ENCODE measurements around the gene MLLT11.

Gene MLLT11, protein sequence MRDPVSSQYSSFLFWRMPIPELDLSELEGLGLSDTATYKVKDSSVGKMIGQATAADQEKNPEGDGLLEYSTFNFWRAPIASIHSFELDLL

DNA sequence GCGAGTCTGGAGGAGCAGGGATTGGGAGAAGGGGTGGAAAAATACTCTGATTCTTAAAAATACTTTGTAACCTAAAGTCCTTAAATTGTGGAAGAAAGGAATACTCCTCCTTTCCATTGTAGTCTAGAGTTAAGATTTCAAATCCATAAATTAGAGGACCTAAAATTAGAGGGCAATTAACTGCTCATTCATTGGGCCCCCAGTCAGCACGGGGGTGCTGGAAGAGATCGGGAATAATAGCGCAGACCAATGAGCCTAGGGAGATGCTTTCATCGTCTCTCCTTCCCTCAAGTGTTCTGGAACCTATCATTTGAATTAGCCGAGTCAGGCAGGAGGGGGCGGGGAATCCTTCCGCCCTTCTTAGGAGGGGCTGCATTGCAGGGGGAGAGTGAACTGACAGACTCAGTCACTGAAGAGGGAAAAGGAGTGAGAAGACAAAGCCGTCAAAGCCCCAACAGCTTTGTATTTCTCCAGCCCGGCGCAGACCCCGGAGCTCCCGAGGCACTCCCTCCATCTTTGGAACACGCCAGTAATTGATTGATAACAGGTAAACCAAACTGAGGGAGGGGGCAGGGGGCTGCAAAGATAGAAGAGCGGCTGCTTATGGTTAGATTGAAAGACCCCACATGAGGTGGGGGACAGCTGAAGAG lies at the start of gene MLLT11:
TSS of gene MLLT11 (plus strand) at position 391 of the 650 bp plus-strand sequence. CDS start 6,828 bp downstream, outside the sequence.
- DNase-seq, result peak; percentile 22

DNA sequence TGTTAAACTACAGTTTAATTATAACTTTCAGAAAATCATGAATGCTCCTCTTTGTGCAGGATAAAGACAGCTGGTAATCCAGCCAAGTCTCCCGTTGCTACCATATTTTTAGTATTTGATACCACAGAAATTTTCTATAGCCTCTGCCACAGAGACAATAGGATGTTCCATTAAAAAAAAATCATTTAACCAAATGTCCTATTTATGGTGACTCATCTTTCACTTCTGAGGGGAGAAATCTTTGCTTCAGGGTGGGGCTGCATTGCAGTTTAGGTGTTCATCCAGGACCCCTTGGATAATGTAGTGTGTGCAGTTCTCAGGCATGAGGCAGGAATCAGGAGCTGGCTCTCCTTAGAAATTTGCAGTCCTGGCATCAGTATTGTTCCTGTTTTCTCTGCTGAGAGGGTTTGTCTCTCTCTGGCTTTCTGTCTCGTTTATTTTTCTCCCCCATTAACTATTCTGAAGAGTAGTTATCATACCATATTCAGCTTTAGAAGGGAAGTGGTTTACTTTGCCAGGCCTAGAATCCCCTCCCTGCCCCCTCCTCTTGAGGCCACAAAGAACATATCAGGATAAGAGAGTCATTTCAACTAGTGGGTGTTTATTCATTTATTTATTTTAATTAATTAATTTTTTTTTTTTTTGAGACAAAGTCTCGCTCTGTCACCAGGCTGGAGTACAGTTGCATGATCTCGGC lies 48.9 kb upstream of the MLLT11 start:
- no peak for DNase-seq

DNA sequence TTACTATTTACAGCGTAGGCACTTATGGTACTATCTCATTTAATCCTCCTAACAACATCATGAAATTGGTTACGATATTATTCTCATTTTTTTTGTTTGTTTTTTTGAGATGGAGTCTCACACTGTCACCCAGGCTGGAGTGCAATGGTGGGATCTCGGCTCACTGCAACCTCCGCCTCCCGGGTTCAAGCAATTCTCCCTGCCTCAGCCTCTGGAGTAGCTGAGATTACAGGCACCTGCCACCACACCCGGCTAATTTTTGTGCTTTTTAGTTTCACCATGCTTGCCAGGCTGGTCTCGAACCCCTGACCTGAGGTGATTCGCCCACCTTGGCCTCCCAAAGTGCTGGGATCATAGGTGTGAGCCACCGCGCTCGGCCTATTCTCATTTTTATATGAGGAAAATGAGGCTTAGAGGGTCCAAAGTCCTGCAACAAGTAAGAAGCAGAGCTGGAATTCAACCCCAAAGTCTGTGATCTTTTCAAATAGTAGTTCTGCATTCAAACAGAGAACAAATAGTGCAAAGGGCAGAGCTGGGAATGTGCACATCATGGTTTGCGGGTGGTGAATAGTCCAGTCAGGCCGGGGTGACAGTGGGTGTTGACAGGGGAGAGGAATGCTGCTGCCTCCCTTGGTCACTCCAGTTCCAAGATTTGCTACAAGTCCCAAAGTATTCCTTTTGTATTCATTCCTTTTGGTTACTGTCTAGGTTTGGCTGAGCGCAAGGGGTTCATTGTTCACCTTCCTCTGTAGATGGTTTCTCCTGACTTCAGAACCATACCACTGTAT lies 47.3 kb upstream of the MLLT11 start:
- DNase-seq, result no peak

DNA sequence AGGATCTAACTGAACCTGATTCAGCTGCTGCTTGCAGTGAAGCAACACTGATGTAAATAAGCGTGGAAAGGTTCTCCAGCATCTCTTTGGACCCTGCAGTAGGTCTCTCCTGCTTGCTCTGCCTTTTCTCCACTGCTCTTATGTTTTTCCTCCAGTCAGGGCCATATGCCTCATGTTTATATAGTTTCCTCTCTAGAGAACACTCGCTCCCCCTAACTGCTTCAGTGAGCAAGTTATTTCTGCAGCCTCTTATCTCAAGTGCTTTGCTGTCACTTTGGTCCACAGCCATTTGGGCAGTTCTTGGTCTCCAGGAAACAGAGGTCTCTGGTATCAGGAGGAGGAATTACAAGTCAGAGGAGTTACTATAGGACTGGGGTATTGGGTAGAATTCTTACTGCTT lies 46.7 kb upstream of the MLLT11 start:
- no peak for DNase-seq

DNA sequence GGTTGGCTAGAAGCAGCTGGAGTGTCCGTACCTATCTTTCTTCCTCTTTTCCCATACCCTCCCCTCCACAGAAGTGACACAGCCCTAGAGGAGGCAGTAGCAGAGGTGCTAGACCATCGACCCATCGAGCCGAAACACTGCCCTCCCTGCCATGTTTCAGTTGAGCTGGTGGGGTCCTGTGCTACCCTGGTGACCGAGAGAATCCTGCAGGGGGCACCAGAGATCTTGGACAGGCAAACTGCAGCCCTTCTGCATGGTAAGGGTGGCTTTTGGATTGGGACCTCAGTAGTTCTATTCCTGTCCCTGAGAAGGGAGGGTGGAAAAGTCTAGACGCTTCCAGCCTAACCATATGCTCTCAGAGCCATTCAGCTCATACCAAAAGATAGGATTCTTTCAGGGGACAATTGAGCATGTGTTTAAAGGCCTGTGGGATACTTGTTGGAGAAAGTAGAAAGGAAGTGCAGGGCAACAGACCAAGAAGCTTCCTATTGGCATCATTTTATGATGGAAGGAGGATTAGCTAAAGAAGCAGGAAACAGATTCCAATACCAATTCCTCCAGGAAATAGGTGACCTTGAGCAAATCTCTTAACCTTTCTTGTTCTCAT lies 35.6 kb upstream of the MLLT11 start:
- DNase-seq, result no peak

DNA sequence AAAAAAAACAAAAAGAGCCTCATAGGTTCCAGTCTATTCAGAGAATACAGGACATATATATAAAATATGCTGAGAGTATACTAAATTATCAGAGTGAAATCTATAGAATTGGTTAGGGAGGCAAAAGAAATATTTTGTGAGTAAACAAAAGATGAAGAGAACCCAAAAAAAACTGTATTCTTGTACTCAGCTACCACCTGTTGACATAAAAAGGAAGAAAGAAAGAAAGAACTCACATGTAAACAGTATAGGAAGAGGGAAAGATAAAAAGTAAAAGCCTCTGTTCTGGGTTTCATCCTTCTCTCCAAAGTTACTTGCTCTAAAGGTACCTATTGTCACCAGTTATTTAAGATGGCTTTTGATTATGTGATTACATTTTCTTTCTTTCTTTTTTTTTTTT lies 33.7 kb upstream of the MLLT11 start:
- no peak for DNase-seq

DNA sequence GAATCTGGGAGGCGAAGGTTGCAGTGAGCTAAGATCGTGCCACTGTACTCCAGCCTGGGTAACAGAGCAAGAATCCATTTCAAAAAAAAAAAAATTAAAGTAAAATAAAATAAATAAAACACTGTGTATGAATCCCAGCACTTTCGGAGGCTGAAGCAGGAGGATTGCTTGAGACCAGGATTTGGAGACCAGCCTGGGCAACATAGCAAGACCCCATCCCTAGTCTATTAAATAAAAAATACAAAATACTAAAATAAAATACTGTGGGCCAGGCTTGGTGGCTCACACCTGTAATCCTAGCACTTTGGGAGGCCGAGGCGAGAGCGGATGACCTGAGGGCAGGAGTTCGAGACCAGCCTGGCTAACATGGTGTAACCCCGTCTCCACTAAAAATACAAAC lies 28.0 kb upstream of the MLLT11 start:
- DNase-seq, result no peak

DNA sequence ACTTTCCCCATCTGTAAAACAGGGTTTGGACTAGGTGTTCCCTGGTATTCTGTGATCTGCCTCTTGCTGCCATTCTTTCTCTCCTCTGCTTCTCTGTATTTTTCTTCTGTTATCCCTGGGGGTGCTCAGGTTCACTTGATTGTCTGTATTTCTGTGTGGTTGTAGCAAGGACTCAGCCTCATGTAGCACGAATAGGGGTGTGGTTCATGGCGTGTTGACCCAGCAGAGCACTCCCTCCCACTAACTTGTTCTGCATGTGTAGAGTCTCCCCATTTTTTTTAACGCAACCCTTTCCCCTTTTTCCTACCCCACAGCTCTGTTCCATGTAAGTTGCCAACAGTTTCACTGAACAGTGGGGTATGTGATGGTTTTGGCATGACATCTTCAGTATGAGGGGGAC lies 25.0 kb upstream of the MLLT11 start:
- no peak for DNase-seq

DNA sequence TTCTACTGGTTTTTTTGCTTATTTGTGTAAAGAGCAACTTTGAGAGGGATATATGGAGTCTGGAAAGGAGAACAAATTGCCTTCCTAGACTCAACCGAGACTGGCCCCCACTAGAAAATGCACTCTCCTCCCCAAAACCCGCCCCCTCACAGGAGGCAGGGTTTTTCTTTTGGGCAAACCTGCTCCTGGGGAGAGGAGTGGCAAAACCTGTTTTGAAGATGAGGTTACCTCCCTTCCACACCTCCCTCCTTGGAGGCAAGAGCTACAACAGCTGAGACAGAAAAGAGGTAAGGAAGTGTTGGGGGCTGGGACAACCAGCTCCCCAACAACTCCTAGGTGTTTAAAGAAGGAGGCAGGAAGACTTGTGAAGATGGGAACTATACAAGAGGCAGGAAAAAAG lies 23.8 kb upstream of the MLLT11 start, which contains the start of gene BNIPL:
TSS of gene BNIPL (plus strand) at position 231 of the 400 bp plus-strand sequence. CDS start at position 371, 140 bp downstream.
- DNase-seq, result no peak

DNA sequence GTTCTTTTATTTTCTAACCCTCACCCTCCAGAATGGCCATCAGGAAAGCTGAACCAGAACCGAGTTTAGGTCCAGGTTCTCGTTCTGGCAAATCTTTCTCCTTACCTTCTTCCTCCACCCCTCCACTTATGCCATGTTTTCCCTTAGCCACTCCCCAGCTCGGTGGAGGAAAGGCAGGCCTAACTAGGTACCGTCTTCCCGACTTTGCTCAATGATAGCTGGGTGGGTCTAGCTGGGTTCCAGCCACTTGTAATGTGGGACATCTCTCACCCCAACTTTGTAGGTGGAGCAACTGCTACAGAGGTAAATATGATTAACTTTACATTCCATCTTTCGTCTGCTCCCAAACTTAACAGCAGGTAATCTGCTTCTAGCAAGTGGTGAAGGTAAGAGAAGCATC lies 23.2 kb upstream of the MLLT11 start:
- DNase-seq, result no peak

DNA sequence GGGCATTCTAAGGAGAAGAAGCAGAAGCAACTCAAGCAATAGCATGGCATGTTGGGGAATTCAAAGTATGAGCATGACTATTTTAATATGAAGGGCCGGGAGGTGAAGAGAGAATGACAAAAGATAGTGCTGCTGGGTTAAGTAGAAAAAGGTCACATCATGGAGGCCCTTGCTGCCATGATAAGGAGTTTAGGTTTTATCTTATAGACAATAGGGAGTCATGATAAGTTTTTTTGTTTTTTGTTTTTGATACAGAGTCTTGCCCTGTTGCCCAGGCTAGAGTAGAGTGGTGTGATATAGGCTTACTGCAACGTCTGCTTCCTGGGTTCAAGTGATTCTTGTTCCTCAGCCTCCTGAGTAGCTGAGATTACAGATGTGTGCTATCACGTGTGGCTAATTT lies 20.7 kb upstream of the MLLT11 start:
- DNase-seq, result no peak

DNA sequence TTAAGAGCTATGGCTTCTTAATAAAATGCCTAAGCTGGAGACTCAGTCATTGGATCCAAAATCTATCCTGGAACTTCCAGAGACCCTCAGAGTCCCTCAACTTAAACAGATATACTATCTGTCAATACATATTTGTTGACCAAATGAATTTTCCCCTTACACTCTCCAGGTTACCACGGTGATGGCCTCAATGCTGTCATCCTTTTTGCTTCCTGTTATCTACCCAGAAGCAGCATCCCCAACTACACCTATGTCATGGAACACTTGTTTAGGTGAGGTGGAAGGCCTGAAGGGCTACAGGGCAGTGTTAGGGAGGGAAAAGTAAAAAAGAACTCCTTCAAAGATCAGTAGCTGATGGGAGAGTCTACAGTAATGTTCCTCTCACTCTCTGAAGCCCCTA lies 17.0 kb upstream of the MLLT11 start:
- DNase-seq, result no peak

DNA sequence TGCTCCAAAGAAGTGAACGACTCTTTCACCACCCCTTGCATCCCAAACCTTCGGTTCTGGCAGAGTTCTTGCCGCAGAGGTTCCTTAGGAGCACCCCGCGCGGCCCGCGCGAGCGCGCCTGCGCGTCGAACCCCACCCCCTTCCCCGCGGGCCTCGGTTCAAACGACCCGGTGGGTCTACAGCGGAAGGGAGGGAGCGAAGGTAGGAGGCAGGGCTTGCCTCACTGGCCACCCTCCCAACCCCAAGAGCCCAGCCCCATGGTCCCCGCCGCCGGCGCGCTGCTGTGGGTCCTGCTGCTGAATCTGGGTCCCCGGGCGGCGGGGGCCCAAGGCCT lies 12.6 kb upstream of the MLLT11 start, which contains the start of gene C1orf56:
TSS of gene C1orf56 (plus strand) at position 161 of the 334 bp plus-strand sequence. CDS start at position 258, 97 bp downstream.
- DNase-seq, result no peak

DNA sequence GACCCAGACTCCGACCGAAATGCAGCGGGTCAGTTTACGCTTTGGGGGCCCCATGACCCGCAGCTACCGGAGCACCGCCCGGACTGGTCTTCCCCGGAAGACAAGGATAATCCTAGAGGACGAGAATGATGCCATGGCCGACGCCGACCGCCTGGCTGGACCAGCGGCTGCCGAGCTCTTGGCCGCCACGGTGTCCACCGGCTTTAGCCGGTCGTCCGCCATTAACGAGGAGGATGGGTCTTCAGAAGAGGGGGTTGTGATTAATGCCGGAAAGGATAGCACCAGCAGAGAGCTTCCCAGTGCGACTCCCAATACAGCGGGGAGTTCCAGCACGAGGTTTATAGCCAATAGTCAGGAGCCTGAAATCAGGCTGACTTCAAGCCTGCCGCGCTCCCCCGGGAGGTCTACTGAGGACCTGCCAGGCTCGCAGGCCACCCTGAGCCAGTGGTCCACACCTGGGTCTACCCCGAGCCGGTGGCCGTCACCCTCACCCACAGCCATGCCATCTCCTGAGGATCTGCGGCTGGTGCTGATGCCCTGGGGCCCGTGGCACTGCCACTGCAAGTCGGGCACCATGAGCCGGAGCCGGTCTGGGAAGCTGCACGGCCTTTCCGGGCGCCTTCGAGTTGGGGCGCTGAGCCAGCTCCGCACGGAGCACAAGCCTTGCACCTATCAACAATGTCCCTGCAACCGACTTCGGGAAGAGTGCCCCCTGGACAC lies 12.1 kb upstream of the MLLT11 start:
- DNase-seq, result no peak

DNA sequence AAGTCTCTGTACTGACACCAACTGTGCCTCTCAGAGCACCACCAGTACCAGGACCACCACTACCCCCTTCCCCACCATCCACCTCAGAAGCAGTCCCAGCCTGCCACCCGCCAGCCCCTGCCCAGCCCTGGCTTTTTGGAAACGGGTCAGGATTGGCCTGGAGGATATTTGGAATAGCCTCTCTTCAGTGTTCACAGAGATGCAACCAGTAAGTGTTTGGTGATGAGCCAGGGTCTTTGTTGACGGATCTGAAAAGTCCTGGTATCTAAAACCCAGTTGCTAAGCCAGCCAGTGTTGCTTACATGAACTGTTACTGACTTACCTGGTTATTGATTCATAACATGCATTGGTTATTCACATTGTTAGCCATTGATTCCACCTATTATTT lies 11.6 kb upstream of the MLLT11 start:
- no peak for DNase-seq

DNA sequence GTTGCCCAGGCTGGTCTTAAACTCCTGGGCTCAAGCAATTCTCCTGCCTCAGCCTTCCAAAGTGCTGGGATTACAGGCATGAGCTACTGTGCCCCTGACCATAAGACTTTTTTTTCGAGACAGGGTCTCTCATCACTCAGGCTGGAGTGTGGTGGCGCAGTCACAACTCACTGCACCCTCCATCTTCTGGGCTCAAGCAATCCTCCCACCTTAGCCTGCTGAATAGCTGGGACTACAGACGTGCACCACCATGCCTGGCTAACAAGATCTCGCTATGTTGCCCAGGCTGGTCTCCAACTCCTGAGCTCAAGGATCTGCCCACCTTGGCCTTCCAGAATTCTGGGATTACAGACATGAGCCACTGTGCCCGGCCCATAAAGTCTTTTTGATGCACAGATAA lies 10.7 kb upstream of the MLLT11 start:
- no peak for DNase-seq

DNA sequence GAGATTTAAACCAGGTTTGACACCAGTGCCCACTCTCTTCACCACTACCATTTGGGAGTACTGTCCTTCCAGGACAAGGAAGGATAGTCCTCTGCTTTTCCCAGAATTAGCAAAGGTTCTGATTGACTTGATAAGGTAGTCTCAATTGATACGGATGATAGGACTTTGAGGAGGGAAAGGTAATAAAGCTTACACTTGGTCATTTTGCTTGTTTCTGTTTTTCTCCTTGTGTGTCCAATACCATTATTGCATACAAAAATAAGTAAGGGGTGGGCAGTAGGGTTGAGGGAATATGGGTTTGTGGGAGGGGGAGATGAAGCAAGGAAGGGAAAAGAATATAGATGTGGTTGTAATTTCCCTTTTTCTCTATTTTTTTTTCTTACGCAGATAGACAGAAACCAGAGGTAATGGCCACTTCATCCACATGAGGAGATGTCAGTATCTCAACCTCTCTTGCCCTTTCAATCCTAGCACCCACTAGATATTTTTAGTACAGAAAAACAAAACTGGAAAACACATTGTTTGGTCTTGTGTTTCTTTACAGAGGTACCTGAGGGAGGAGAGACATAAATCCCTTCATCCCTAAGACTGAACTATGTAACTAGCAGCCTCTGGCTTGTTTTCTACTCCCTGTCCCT lies 10.0 kb upstream of the MLLT11 start:
- DNase-seq, result no peak

DNA sequence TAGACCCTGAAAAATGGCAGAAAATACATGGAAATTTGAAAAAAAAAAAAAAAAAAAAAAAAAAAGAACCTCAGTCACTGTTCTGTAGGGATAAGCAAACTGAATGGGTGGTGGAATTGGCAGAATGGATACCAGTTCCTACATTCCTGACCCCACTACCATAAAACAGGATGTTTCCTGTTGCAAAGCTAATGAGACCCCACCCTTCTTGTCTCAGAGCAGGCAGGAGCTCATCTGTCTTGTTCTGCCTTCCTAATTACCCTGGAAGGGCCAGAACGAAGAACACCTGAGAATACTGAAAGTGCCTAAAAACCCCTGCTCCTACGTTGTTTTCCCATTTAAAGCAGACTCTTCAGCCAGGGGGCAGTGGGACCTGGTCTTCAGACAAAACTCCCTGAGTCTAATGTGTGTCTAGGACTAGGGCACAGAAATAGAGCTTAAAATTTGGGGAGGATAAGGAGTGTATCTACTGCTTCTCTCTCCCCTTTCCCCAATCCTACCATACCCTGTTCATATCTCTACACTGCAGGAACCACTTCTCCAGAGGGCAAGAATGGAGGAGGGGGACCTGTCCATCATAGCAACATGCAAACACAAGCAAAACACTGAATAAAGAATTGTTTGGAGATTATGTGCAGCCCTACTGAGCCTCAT lies 8.7 kb upstream of the MLLT11 start:
- DNase-seq, result no peak

DNA sequence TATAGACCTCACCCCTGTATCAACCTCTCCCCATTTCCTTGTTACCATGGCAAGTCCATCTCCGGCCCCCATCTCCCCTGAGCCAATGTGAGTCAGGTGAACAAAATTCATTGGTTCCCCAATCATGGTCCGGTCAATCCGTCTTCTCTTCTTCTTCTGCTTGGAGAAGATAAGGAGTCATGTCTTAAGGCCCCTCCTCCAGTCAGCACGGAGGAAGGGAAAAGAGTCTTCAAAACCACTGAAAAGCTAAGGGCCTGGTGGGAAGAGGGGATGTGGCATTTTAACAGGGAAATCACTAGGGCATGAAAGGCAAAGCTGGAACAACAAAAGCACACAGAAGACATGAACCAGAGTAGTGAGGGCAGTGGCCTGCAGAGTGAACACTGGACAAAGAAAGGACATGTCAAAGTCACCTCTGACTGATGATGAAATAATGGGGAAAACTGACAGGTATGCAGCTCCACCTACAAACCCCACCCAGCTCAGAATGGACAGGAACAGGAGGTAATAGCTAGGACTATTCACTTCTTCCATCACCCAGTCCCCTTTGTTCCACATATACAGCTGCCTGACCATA lies 5.1 kb upstream of the MLLT11 start:
- no peak for DNase-seq

DNA sequence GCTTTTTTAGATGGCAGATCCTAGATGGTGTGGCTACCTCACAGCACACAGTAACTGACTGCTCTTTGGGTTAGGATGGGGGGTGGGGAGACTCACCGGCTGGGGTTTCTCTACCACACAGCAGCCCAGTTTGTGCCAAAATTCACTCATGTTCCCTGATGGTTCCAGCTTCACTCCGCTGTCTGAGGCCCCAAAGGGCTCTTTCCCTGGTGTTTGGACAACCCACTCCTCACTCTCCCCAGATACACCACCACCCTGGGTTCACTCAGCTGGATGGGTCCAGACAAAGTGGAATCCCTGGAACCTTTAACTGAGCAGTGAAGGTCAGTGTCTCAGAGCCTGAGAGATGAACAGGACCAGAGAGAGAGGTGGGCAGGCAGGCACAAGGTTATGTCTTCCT lies 4.6 kb upstream of the MLLT11 start:
- no peak for DNase-seq

DNA sequence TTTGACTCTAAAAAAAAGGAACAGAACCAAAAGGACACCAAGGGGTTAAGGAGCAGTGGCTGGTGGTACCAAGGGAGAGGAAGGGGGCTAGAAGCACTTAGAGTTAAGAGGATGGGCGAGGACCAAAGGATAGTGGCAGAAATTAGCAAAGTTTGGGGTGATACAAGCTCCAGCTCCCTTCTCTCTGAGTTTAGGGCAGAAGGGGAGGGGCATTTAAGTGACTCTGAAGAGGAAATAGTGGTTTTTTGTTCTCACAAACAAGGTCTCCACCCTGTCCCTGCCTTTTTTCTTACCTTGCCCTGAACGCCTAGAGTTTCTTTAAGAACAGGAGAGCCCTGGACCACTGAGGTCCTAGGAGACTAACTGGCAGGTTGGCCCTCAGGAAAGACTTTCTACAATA lies 4.0 kb upstream of the MLLT11 start:
- no peak for DNase-seq

Data from NCI-H1417 treated with DMSO at 0.1 percent for 48 hours (cell line).